ENCODE data around the gene UNC119.
A peak's percentile ranks its signal among the peaks of the same experiment; 100 is the strongest.
"Not testable (repeated sequence)": the region's sequence is repeated elsewhere in the genome, so short reads cannot be mapped to it uniquely, and the experiment has no call there.

The UNC119 gene

DNA sequence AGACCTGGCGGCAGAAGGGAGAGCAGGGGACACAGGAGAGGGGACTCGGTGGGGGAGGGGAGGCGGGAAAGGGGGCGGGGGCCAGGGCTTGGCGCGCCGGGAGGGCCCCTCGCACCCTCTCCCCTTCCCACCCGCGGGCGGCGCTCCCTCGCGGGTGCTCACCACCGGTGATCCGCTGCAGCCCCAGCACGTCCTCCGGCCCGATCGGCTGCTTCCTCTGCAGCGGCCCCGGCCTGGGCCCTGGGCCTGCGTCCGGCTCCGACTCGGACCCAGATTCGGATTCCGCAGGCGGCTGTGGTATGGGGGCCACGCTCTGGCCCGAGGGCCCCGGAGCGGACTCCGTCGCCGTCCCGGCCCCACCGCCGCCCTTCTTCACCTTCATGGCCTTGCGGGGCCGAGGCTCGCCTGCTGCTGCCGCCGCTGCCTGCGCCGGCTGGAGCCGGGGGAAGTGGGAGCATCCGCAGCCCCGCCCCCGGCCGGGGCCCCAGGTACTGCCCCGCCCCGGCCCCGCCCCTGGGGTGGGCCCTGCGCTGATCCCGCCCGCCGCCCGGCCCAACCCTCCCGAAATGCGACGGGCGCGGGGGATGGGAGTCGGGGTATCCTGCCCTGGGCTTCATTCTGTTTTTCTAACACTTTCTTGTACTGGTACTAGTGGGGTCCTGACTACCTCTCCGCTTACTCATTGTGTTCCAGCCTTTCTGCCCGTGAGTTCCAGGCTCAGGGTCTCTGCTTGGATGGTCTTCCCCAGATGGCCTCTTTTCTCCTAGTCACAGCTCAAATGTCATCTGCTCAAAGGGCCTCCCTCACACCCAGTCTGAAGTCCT is at the start of gene UNC119:
UNC119 (minus strand) TSS at position 449 of the 824 bp plus-strand sequence; CDS start at position 382, 67 bp downstream.
- peak; percentile 60 to 76 for DNase-seq (ENCODE audit: low read depth in 1 of 2, low spot score in 1 of 2)

DNA sequence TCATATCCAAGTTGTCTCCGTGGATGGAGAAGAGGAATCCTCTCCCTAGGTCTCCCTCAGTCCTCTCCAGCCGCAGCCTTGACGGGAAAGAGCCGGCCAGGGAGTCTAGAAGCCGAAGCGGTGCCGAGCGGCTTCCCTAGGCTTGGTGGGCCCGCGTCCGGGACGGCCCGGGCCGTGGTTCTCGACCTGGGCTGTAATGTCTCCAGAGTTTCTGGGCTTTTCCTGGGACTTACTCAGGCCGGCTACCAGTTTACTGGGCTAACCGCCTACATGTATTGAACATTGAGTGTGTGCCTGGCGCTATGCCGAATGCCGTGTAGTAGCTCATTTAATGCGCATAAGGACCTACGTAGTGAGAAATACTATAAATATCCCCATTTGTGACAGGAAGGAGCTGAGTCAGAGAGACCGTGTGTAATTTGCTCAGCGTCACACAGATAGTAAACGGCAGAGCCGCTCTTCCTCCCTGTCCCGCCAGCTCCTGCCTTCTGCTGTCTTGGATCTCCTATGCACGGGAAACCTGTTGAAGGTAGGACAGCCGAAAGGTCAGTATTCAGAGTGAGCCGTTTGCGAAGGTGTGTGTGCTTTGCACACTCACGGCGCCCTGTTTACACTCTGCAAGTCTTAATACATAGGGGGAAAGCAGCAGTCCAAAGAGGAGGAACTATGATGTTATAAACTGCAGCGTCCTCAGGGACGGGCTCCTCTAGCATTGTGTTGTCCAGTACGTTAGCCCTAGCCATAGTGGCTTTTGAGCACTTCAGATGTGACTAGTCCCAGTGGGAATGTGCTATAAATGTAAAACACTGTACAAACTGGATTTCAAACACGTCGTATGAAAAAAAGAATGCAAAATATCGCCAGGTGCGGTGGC is 47.1 kb upstream of the UNC119 start:
- DNase-seq (ENCODE audit: low read depth in 1 of 2, low spot score in 1 of 2): peak; percentile 28 to 52

DNA sequence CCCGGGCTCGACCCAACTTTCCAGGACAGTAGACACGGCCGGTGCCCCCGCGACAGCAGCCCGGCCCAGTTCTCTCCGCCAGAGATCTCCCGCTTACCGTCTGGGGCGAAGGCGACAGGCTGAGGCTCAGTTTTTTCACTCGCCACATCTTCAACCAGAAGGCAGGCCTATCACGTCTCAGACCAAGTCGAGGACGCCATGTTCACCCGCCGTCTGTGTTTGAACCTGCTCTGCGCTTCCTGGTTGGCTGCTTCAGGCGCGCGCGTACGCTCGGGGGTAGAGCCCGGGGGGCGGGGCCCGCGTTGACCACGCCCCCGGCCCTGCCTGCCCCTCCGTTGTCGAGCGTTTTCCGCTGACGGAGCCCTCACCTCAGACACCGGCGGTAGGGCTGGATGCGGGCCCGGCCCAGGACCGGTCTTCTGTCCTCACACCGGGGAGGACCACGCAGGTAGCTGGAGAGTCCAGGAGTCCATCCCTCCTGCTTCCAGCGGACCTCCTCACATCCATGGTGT is 46.4 kb upstream of the UNC119 start, which contains the start of gene SPAG5:
SPAG5 (minus strand) TSS at position 227 of the 512 bp plus-strand sequence; CDS start at position 148, 79 bp downstream.
- peak; percentile 93 to 94 for DNase-seq (ENCODE audit: low read depth in 1 of 2, low spot score in 1 of 2)

DNA sequence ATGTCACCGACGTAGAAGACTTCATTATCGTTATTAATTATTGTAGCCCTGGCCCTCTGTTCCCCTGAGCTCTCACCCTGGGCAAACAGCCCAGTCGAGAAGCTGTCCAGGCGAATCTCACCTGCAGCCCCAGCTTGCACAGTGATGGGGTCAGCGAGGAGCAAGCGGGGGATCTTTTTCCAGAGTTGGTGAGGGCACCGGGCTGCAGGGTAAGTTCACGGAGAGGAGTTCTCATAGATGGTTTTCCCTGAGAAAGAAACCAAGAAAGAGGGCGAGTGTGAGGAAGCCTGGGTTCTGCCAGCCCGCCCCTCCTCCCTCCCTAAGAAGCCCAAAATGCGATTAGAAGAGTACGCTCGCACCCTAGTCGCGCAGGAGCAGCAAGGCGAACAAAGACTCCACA is 46.0 kb upstream of the UNC119 start:
- DNase-seq (ENCODE audit: low read depth in 1 of 2, low spot score in 1 of 2): no peak

DNA sequence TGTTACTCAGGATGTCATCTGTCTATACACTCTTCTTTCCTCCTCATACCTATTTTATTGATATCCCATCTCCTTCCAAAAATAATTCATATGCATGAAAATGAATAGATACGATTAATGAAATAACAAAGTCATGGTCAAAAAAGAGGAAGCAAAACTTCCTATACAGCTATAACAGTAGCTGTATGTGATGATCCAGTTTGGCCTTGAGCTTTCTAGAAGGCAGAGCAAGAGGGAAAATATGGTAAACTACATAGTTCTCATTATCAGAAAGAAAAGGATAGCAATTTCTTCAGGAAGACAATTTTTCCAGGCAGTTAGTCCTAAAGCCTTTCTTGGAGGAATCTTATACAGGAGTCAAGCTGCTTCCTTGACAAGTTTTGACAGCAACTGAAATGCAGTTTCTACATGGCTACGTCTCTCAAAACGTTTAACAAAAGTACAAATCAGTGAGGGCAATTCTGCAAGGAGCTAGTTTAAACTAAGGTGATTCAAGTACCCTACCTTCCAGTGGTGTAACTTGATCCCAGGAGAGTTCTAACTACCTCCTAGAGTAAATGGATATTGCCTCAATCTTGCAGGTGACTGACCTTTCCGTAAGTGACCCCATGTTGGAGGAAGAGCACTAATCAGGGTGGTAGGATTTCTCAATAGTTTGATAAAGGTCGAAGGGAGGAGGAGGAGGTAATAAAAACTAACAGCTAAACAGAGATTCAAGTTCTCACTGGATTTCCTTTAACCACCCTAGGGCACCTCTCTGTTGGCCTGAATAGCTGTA is 45.4 kb upstream of the UNC119 start:
- no peak for DNase-seq (ENCODE audit: low read depth in 1 of 2, low spot score in 1 of 2)

DNA sequence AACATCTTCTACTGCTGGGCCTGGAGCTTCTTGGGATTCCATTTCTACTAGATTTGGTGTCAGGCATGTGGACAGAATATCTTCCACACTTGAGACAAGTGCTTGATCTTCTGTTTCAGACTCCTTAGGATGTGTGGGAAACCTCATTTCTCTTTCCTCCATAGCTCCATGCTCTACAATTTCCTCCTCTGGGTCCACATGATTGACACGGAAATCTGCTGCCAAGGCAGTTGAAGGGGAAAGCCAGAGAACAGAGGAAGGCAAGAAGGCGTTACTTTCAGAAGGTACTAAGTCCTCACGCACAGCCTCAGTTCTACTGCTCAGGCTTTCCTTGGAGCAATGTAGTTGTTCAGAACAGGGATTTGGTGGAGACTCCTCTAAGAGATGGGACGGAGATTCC is 39.8 kb upstream of the UNC119 start:
- no peak for DNase-seq (ENCODE audit: low read depth in 1 of 2, low spot score in 1 of 2)

DNA sequence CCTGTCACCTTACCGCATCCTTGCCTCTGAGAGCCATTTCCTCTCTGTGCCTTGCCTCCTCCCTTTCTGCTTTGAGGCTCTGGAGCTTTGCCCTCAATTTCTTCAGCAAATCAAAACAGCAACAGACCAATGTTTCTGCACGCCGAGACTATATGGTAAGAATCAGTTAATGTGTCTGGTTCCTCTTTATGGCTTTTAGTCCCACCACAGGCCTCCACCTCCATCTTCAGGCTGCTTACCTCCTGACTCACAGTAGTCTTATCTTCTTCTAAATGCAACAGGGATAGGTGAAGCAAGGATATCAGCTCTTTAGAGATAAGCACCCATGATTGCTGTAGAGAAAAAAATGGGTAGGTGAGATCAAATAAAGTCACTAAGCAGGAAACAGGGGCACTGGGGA is 33.4 kb upstream of the UNC119 start:
- no peak for DNase-seq (ENCODE audit: low read depth in 1 of 2, low spot score in 1 of 2)

DNA sequence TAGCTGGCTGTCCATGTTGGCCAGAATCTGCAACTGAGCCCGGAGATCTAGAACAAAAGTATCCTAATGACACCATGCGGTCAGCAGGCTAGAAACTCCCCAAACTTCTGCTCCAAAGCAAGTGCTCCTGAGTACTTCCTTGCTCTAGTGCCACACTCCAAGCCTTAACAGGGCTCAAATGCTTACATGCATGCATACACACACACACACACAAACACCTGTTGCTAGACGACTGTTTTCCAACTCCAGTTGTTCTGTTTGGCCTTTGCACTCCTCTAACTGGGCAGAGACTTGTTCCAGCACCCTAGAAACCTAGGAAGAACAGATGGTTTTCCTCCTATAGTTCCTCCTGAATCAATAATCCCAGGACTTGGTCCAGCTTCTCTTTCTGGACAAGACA is 32.0 kb upstream of the UNC119 start:
- DNase-seq (ENCODE audit: low read depth in 1 of 2, low spot score in 1 of 2): no peak

DNA sequence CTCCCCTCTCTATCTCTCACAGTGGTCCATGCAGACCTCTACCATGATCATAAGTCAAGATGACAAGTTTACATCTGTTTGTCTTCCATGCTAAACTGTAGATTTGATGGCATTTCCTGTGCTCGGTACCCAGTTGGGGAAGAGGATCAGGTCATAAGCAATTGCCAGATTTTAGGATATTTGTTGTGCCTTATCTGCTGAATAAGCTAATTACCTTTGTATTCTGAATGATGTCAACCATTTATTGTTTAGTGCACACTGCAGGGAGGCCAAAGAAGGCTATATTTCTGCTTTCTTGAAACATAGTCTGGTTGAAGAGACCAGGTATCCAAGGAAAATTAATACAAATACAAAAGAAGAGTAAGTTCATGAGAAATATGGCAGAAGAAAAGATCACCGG is 30.1 kb upstream of the UNC119 start:
- DNase-seq (ENCODE audit: low read depth in 1 of 2, low spot score in 1 of 2): no peak

DNA sequence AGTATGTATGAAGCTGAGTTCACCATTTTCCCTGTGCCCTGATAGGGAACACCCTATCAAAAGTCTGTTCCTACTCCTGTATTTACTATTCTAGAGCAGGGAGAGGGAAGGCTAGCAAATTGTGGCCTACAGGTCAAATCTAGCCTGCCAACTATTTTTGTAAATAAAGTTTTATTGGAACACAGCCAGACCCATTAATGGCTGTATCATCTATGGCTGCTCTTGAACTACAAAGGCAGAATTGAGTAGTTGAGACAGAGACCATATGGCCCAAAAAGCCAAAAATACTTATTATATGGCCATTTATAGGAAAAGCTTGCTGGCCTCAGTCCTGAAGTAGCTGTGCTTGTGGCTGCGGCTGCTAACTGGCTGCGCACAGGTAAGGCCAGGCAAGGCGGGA is 28.5 kb upstream of the UNC119 start:
- no peak for DNase-seq (ENCODE audit: low read depth in 1 of 2, low spot score in 1 of 2)

DNA sequence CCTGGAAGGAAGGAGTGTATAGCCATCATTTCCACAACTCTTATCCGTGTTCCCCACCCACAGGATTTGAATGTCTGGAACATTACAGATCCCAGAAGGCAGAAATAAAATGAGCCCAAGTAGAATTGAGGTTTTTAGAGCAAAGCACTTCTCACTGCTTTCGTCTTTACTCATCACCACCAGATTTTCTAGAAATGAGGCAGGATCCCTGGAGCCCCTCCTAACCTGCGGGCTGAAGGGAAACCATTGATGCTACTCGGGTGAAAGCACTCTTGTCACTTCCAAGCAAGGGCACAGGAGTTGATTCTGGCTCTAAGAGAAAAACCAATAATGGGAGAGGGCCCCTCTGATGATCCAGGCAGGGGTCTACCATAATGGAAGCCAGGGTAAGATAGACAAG is 27.1 kb upstream of the UNC119 start:
- no peak for DNase-seq (ENCODE audit: low read depth in 1 of 2, low spot score in 1 of 2)

DNA sequence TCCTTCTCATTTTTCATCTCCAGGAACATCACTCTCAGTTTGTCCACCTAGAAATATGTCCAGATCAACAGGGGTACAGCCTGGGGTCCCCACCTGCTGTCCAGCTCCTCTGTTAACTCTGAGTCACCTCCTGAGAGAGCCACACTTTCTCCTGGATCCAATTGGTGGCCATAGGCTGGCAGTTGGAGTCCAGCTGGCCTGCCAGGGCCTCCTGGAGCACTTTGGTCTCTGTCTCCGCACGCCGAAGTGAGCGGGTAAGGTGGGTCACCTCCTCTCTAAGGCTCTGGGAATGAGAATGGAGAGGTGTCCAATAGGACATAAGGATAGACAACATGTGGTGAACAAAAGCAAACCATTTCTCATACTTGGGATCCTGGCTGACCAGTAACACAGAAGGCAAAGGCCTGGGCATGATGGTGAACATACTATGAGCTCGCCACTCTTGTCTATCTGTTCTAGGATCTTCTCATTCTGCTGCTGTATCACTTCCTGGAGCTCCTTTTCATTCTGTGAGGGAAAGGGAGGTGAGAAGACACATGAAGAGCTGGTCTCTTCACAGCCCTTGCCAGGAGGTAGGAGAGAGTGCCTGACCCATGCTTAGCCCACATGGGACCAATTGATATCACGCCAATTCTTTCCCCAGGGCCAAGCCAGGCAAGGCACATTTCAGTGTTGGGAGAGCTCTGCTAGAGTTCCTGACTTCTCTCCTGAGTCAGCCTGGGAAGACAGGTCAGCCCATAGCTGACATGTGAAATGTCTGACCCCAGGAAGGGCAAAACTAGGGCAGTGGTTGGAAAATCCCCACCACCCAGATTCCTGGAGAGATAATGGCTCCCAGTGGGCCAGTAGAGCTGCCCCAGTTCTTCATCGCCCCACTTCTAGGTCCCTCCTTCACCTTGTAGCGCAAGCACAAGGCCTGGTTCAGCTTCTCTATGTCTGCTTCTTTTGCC is 26.1 kb upstream of the UNC119 start:
- no peak for DNase-seq (ENCODE audit: low read depth in 1 of 2, low spot score in 1 of 2)

DNA sequence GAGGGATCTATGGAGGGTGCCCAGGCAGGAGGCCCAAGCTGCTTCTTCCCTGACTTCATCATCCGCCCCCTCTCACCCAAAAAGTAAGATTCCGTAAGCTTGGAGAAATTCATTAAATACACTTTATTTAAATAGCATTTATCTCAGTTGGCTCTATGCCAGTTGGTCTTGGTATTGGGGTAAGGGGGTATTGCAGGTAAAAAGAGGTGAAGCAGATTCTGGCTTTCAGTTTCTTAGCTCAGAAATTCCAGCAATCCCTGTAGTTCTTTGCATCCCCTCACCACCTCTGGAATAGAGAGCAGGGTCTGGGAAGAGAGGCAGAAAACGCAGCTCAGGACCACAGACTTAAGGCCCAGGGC is 25.0 kb upstream of the UNC119 start:
- no peak for DNase-seq (ENCODE audit: low read depth in 1 of 2, low spot score in 1 of 2)

DNA sequence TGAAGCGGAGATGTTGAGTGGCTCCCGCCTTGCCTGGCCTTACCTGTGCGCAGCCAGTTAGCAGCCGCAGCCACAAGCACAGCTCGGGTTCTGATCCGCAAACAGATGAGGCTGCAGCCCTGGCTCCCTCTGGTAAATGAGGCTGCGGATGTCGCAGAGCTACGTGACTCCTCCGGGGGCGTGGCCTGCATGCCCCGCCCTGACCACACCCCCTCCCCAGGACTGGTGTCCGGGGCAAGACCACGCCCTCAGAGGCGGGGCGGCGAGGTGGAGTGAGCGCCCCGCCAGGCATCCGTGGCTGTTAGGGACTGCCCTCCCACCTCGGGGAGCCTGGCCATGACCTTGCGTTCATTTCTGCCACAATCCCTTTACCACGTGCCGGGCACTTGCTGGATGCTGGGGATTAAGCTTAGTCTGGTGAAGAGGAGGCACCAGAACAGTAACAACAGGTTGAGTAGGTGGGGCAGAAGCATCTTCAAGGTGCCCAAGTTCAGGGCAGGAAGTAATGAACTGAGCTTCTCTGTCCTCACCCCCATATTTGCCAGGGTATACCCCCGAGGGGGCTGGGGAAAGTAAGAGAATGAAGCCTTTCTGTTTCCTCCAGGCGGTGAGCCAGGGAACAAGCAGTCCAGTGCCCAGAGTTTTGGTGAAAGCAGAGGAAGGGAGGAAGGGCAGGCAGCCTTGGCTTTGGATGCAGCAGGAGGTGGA is 24.5 kb upstream of the UNC119 start, which contains the start of gene ALDOC:
ALDOC (minus strand) TSS at position 138 of the 708 bp plus-strand sequence. CDS start 1,363 bp downstream, outside the sequence.
- peak; percentile 97 to 99 for DNase-seq (ENCODE audit: low read depth in 1 of 2, low spot score in 1 of 2)

DNA sequence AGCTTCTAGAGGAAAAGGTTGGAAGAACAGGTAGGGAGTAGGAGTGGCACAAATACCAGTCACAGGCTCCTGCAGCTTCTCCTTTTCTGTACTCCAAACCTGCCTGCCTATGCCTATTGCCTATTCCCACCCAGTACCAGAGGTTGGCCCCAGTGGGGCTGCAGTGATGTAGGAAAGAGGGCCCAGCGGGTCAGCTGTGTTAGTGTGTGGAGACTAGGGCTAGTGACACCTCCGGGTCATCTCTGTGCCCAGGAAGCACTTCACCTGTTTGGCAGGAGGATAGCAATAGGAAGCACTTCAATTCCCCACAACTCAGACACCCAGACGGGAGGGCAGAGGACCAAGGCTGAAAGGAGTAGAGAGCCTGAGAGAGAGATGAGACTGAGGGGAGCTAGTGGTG is 23.6 kb upstream of the UNC119 start:
- DNase-seq (ENCODE audit: low read depth in 1 of 2, low spot score in 1 of 2): not testable (repeated sequence)

DNA sequence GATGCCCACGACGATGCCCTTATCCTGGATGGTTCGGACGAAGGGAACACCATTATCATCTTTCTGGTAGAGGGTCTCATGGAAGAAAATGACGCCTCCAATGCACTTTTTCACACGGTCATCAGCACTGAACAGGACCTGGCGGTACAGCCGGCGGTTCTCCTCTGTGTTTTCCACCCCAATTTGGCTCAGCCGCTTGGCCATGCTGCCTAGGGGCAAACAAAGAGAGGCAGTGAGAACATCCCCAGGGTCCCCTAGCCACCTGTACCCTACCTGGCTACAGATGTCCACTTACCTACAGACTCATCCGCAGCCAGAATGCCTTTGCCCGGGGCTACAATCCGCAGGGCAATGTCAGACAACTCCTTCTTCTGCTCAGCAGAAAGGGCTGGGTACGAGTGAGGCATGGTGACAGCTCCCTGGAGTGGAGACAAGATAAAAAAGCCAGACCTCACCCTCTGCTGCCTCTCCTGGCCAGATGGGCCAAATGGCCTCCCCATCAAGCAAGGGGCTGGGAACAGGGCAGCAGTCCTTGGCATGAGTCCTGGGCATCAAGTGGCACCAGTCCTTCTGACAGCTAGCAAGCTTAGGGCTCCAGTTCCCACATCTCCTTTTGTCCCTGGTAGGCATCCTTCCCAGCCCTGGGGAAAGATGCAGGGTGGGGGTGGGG is 22.8 kb upstream of the UNC119 start:
- DNase-seq (ENCODE audit: low read depth in 1 of 2, low spot score in 1 of 2): no peak

DNA sequence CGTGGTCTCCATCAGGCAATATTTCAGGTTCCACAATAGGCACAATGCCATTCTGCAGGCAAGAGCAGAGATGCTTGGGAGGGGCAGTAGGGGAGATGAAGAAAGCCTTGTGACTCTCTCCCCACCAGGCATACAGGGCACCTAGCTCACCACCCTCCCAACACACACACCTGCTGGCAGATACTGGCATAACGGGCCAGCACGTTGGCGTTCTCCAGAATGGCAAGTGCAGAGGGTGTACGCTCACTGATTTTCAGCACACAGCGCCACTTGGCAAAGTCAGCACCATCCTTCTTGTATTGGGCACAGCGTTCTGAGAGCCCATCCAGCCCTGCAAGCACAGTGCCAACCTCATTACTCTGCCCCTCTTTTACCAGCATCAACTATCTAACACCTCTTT is 22.1 kb upstream of the UNC119 start:
- DNase-seq (ENCODE audit: low read depth in 1 of 2, low spot score in 1 of 2): no peak

DNA sequence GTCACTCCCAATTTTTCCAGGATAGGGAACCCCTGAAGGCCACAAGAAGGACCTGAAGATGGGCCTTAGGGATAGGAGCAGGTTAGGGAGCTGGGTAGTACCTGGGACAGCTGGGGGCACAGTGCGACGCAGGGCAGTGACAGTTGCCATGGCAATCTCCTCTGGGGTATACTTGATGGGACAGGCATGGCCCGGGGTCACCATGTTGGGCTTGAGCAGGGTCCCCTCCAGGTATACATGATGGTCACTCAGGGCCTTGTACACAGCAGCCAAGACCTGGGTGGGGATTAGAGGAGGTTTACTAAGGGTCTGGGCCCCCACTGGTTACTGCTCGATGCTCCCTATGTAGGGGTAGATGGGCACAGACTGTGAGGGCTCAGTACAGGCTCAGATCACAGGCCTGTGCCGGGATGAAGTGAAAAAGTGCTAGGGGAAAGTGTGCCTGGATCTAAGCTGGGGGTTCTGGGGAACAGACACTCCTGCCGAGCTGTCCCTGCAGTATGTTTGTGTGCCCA is 21.6 kb upstream of the UNC119 start:
- DNase-seq (ENCODE audit: low read depth in 1 of 2, low spot score in 1 of 2): no peak

Data from stimulated activated CD4-positive, alpha-beta T cell treated with anti-CD3 and anti-CD28 coated beads, Interleukin-15, amount 100 ng/mL, for 1 hour (primary cell).